GM21619 (cell line): ENCODE data around the gene CCDC12.
"Not testable (repeated sequence)": the region's sequence is repeated elsewhere in the genome, so short reads cannot be mapped to it uniquely, and the experiment has no call there.

Experiments used
- ATAC-seq: cut with Tn5 transposase; IDR thresholded peaks from one replicate; pipeline ENCODE4 v1.9.1; 2021; ENCODE audit not compliant: unreplicated experiment

Gene CCDC12

GRCh38 chr3:46982546-46982945 is 6.0 kb upstream of the CCDC12 start:
- ATAC-seq: no peak

DNA sequence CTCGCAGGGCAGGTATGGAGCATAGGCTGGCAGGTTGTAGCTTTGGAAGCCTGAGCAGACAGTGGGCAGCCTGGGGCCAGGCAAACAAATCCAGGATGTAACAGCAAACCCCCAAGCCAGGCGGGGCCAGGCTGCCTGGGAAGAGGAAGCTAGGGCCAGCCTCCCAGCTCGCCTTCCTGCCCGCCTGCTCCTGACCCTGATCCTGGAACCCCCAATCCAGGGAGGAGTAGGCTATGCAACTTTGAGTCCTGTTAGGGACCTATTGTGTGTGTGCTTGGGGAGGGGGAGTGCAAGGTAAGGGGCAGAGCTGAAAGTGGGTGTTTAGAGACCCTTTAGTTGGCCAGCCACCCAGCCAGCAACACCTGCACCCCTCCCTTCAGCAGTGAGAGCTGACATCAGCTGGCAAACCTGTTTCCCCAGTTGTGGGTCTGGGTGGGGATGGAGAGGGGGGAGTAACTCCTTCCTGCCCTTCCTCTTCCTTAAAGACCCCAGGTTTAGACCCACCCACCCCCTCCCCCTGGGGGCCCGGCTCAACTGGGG is 5.5 kb upstream of the CCDC12 start:
- ATAC-seq: no peak

GRCh38 chr3:46979958-46980497 is 3.5 kb upstream of the CCDC12 start:
- ATAC-seq: peak; percentile 9

DNA sequence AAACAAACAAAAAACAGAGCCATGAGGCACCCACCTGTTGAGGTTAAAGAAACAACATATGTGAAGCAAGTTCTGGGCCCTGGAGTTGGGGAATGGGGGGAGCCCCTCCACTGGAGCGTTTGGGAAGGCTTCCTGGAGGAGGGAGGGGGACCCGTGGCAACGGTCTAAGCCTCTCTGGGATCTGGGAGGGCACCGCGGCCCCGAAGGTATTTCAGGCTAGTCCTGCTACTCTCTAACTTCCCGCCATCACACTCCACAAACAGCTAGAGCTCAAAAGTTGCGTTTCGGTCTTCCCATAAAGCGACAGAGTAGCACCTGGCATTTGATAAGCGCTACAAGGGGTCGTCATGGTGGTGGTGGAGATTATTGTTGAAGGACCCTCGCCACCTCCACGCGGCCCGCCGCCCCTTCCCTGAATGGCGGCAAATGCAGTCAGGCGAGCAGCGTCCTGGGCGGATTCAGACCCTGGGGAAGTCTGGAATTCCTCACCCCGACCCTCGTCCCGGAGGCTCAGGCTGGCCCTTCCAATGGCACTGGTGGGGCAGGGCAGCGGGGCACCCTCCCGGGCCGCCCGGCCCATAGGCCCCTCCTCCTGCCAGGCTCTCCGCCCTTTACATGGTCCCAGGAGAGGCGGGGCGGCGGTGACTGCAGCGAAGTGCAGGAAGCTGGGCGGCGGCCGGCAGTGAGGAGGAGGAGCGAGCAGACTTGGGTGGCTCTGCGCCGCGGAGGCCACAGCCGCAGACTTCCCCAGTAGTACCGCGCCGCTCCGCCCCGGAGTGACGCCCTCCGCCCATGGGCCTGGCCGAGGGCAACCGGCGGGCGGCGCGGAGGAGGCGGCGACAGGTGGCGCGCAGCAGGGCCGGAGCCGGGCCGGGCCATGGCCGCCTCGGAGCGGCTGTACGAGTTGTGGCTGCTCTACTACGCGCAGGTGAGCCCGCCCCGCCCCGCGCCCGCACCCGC is 2.7 kb upstream of the CCDC12 start, which contains the start of gene NBEAL2:
NBEAL2 (plus strand) TSS at position 682 of the 960 bp plus-strand sequence; CDS start at position 878, 196 bp downstream.
- ATAC-seq: peak; percentile 73

DNA sequence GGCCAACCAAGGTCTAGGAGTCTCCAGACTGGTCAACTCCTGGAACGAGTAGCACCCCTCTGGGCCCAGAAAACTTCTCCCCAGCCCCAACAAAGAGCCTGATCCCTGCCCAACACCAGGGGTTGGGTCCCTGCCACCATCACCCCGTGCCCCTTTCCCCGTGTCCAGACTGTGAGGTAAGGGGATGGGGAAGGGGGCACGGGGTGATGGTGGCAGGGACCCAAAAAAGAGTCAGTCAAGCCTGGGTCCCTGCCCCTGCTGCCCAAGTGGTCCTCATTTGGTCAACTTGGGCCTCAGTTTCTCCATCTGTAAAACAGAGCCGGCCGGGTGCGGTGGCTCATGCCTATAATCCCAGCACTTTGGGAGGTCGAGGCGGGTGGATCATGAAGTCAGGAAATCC is 1.8 kb upstream of the CCDC12 start:
- ATAC-seq: no peak

- ATAC-seq: no peak
Measured at GRCh38 chr3:46977811-46978195, 1.3 kb upstream of the CCDC12 start.

GRCh38 chr3:46974421-46975171 is 1.9 kb downstream of the CCDC12 start:
- no peak for ATAC-seq

- no peak for ATAC-seq
Measured at GRCh38 chr3:46972396-46972795, 4.1 kb downstream of the CCDC12 start.

DNA sequence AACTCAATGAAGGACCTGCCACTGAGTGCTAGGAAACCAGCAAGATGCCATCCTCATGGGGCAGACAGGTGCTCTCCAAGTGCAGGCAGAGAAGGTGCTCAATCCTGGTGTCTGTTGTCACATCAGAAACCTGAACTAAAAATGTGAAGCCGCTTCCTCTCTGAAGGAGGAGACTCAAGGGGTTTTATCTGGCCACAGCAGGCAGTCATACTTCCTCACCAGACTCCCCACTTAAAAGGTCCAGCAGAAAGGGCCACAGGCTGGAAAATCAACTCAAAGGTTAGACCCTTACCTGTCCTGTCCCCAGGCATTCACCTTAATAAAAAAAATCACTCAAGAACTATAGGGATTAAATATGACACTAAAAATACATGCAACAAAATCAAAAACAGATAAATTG is 4.8 kb downstream of the CCDC12 start:
- ATAC-seq: no peak

- ATAC-seq: no peak
Measured at GRCh38 chr3:46971151-46971550, 5.4 kb downstream of the CCDC12 start.

- ATAC-seq: no peak
Measured at GRCh38 chr3:46970391-46971091, 6.0 kb downstream of the CCDC12 start.

- no peak for ATAC-seq
Measured at GRCh38 chr3:46968783-46969428, 7.6 kb downstream of the CCDC12 start.

DNA sequence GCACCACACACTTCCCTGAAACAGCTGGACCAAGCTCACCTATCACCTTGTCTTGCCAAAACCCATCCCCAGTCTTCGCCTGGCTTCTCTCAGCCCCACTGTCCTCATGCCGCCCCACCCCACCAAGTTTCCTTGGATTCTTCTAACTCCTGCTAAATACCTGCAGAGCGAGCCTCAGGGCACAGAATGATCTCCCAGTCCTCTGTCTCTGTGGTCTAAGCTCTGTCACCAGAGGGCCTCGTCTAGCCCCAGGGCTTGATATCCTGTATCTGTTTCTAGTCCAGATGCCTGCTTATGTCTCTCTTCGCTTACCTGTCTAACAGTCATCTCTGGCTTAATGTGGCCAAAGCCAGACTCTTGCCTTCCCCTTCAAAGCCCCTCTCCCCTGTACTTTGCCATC is 9.7 kb downstream of the CCDC12 start:
- ATAC-seq: no peak

DNA sequence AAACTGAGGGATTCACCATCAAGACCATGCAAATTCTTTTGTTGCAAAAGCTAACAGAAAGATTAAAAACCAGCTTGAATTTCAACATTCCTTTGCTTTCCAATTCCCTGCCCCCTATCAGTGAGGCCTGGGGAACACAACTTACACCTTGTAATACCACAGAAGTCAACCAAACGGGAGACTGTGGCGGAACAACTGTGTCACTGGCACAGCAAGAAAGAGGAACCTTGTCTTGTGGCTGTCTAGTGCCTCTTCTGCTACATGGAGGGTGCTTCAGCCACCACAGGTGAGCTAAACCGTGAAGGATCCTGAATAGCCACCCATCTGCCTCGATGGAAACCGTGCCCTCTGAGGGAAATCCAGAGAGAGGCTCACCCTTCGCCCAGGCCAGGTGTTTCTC is 11.4 kb downstream of the CCDC12 start:
- no peak for ATAC-seq

DNA sequence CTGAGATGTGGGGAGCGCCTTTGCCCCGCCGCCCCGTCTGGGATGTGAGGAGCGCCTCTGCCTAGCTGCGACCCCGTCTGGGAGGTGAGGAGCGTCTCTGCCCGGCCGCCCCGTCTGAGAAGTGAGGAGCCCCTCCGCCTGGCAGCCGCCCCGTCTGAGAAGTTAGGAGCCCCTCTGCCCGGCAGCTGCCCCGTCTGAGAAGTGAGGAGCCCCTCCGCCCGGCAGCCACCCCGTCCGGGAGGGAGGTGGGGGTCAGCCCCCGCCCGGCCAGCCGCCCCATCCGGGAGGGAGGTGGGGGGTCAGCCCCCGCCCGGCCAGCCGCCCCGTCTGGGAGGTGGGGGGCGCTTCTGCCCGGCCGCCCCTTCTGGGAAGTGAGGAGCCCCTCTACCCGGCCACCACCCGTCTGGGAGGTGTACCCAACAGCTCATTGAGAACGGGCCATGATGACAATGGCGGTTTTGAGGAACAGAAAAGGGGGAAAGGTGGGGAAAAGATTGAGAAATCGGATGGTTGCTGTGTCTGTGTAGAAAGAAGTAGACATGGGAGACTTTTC is 12.4 kb downstream of the CCDC12 start:
- not testable (repeated sequence) for ATAC-seq

GRCh38 chr3:46962990-46963389 is 13.6 kb downstream of the CCDC12 start:
- ATAC-seq: no peak

DNA sequence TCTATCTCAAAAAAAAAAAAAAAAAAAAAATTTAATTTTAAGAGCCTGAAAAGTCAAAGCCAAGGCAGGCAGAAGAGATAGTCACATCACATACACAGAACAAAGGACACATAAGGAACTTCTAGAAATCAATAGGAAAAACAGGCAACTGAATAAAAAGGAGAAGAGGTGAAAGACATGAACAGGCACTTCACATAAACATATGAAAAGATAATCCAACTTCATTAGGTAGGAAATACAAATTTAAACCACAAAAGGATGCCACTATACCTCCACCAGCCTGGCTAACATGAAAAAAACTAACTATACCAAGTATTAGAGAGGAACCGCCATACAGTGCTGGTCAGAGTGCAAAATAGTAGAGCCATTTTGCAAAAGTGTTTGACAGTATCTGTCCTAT is 14.1 kb downstream of the CCDC12 start:
- no peak for ATAC-seq

DNA sequence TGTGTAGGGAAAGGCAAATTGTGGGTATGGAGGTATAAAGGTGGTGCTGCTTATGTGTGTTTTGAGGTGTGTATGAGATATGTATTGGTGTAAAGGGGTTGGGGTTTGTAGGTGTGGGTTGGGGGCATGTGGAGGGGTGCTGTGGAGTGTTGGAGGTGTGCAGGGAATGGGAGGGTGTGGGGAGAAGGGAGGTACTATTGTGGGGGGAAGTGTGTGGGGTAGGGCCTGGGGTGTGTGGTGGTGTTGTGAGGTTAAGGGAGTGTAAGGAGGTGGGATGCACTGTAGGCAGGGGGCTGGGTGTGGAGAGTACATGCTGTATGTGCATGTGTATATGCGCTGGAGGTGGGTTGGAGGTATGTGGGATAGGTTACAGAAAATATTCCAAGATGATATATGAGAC is 15.7 kb downstream of the CCDC12 start:
- no peak for ATAC-seq

DNA sequence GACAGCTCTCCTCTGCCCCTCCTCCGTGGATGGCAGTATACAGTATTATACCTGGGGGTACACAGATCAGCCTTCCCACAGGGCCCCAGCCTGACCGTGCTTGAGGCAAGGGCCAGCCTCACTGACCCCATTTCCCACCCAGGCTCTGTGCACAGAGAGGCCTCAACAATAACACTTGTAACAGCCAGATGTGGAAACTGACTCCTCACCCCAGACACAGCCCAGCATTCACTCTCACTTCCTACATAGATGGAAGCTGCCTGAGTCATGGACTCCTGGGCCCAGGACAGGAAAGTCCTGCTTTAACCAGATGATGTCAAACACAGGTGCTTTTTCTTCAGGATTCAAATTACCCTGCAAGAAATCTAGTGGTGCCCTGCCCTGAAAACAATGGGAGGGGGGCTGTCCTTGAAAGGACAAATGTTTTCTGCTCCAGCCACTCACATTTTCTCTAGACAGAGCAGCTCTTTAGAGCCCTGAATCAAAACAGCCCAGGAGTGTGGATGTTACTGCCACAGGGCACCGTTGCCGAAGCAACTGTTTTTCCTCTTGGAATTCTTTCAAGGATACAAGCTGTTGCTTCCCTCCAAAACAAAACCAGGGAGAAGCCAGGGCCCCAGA is 16.4 kb downstream of the CCDC12 start:
- no peak for ATAC-seq

DNA sequence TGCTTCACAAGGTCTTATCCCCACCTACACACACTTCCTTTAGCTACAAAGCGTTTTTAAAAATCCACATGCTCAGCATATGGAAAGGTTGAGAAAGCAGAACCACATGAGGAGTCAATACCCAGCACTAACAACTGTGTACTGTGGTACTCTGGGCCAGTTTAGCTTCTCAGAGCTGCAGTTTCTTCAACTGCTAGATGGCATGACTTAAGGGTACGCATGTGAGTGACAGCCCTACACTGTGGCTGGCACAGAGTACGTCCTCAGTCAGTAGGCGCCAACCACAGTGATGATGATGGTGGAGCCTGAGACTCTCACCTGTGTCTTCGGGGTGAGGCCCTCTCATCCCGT is 17.4 kb downstream of the CCDC12 start:
- ATAC-seq: no peak
